ENCODE results near the gene SSH3.

SSH3 gene

DNA sequence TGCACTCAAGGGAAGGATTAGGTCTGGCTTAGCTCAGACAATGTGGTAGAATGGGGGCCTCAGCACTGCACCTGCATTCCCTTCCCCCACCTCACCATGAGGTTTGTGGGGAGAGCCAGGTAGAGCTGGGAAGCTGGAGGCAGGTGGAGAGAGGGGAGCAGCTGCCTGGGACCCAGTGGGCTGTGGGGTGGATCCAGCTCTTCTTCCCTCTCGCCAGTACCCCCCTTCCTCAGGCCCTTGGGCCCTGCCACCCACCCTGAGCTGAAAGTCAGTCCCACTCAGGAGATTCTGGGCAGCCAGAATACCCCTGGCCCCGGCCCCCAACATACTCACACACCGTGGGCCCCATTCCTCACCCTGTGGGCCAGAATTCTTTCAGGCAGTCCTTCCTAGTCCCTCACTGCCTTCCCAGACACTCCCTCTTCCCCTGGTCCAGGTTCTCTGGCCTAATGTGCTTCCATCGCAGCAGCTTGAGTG is 53.1 kb downstream of the SSH3 start:
- H3K27me3 Mint-ChIP-seq: no peaks in the 10 kb centered on the region
- ATAC-seq (no peak), DNase-seq (no peak)
- H3K4me3 Mint-ChIP-seq: no peak overlapping the region
- H3K4me1 Mint-ChIP-seq: peaks cover 52% of the 10 kb centered on the region
- no peaks in the 10 kb centered on the region for H3K36me3 Mint-ChIP-seq (ENCODE audit: low read depth)
- no peaks in the 10 kb centered on the region for H3K9me3 Mint-ChIP-seq
- peak overlapping the region; percentile 57 for H3K27ac Mint-ChIP-seq

DNA sequence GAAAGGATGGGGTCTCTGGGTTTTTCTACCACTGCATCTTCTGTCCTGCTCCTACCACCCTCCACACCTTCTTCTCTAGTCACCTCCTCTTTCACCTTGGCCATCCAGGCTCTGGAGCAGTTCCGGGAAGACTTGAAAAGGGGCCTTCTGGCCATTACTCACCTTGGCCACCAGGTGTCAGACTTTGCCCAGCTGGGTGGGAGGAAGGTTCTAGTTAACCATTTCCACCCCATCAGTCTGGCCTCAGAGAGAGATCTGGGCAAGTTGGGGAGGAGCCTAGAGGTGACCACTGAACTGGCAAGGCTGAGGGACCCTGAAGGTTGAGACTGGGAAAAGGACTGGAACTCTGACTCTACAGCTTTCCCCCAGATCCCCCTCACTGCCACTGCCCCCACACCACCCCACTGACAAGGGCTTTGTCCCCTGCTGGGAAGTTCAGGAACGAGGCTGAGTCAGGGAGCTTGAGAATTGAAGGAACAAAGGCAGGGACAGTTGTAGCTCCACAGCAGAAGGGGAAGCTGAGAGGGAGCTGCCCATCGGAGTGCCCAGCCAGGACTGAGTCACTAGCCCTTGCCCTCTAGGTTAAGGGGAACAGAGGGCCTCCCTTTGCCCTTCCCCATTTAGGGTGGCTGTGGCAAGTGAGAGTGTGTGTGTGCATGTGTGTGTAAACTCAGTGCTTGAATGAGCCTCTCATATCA is 53.7 kb downstream of the SSH3 start:
- H3K27me3 Mint-ChIP-seq: no peaks in the 10 kb centered on the region
- DNase-seq (peak; percentile 71), ATAC-seq (no peak)
- H3K9me3 Mint-ChIP-seq: no peaks in the 10 kb centered on the region
- H3K27ac Mint-ChIP-seq: peak overlapping the region; percentile 57
- H3K36me3 Mint-ChIP-seq (ENCODE audit: low read depth): no peaks in the 10 kb centered on the region
- H3K4me1 Mint-ChIP-seq: peaks cover 48% of the 10 kb centered on the region
- H3K4me3 Mint-ChIP-seq: no peak overlapping the region

DNA sequence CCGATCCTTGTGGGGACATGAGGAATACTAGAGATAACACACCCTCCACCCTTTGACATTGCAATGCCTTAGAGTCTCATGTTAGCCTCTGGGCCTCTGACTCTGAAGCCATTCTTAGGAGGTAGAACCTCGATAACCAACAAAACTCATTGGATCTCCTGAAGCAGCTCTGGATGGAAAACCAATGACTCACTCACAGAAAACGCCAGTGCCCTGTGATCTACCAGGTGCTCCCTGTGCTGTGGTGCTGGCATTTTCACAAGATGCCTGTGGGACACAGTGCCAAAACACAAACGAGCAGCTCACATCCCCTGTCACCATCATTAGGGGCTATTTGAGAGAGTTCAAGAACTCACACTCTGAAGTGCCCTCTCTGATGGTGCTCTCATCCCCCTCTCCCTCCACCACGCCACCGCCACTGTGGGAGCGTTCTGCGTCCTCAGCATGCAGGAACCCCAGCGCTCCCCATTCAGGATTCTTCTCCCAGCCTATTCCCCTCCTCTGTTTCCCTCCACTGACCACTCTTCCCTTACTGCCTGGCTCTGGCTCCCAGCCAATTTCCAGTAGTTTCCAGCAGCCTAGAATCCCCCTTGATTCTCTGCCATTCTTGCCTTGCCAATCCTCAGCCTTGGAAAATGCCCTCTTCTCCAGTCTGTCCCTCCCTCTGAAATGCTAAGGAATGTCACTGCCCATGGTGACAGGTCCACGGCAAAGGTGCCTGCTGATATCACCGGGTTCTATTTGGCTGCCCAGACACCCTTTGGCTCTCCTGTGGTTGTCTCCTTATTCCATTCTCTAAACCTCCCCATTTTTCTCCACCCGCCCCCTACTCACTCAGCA is 54.7 kb downstream of the SSH3 start:
- DNase-seq: no peak
- H3K9me3 Mint-ChIP-seq: no peaks in the 10 kb centered on the region
- no peak for ATAC-seq
- no peaks in the 10 kb centered on the region for H3K36me3 Mint-ChIP-seq (ENCODE audit: low read depth)
- peaks cover 48% of the 10 kb centered on the region for H3K4me1 Mint-ChIP-seq
- no peaks in the 10 kb centered on the region for H3K27me3 Mint-ChIP-seq
- no peak overlapping the region for H3K4me3 Mint-ChIP-seq
- no peak overlapping the region for H3K27ac Mint-ChIP-seq

Data from activated naive CD8-positive, alpha-beta T cell treated with anti-CD3 and anti-CD28 coated beads, Interleukin-2, amount 50 U/mL, for 24 hours (primary cell).